GM20431 (cell line): ENCODE data around the gene THBS2.

Source experiments
- in situ Hi-C: fragments of 300-500 bp; cut with MseI, MboI; formaldehyde crosslinking; loops from one replicate; pipeline ENCODE4 v1.15.0; 2020; ENCODE audit warnings: low sequenced_read_pairs; ENCODE audit not compliant: unreplicated experiment

THBS2 gene

DNA sequence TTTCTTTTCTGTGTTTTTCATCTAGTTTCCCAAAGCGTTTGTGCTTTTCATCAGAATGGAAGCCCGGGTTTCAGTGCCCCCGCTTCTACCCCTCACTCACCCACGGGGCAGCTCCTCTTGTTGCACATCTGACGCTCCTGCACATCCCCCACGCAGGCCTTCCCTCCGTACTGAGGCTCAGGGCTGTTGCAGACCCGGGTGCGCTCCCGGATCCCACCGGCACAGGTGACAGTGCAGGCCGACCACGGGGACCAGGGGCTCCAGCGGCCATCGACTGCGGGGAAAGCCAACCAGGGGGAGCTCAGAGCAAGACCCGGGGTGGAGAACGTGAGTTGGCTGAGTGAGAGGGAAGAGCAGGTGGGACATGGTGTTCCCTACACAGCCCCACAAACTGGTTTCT is 19.0 kb downstream of the THBS2 start:
- in situ Hi-C loops, result no loop called here

DNA sequence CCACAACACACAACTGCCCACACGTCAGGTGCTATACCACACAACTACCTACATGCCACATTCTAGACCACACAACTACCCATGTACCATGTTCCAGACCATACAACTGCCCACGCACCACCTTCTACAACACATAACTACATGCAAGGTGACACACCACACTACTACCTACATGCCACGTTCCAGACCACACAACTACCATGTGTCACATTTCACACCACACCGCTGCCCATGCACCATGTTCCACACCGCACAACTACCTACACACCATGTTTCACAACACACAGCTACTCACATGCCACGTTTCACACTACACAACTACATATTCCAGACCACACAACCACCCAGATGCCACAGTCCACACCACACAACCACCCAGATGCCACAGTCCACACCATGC is 19.8 kb downstream of the THBS2 start:
- in situ Hi-C loops, result no loop called here

DNA sequence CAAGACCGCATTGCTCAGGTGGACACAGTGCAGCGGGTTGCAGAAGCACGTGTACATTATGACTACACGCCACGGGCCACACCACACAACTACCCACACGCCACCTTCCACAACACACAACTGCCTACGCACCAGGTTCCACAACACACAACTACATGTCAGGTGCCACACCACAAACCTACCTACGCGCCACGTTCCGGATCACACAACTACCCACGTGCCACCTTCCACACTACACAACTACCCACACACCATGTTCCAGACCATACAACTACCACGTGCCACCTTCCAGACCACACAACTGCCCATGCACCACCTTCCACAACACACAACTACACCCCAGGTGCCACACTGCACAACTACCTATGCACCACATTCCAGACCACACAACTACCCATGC is 20.5 kb downstream of the THBS2 start:
- in situ Hi-C loops, result no loop called here

DNA sequence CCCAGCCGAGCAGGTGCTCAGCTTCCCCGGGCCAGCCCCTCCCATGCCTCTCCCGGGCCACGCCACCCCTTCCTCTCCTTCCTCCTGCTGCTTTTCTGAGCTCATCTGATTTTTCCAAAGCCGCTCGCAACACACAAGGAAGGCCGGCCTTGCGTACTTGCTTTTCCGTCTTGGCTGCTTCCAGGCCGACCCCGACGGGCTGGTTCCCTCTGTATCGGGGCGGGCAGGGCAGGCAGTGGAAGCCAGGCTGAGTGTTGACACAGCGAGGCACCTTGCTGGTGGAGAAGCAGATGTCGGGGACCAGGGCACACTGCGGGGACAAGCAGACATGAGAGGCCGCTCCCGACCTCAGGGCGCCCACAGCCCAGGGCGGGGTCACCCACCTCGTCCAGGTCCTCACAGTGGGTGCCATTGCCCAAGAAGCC is 21.1 kb downstream of the THBS2 start:
- in situ Hi-C loops, result no loop called here

DNA sequence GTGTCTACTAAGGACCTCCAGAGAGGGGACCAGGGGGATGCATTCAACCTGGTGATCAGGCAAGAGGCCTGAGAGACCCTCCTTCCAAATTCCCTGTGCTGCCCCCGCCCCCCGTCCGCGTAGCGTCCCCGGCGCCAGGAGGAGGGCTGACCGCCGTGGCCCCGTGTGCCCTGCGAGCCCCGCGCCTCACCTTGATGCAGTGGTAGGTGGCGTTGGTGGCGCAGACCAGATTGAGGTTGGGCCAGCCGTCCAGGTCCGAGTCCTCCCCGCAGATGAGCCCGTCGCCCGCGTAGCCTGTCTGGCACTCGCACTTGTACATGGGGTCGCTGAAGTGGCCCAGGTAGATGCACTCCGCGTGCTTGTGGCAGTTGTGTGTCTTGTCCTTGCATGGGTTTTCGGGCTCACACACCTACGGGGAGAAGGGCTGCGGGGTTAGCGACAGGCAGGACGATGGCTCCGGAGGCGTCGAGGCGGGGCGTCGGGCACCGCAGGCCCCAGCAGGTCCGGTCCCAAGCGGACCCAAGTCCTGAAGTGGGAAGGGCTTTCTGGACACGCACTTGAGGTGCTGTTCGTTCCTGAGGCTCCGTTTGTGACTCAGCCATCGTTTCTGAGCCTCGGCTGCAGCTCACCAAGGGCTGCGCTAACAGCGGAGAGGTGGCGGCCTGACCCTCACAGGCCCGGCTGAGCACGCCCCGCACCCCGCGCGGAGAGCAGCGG is 21.7 kb downstream of the THBS2 start:
- in situ Hi-C loops, result no loop called here

DNA sequence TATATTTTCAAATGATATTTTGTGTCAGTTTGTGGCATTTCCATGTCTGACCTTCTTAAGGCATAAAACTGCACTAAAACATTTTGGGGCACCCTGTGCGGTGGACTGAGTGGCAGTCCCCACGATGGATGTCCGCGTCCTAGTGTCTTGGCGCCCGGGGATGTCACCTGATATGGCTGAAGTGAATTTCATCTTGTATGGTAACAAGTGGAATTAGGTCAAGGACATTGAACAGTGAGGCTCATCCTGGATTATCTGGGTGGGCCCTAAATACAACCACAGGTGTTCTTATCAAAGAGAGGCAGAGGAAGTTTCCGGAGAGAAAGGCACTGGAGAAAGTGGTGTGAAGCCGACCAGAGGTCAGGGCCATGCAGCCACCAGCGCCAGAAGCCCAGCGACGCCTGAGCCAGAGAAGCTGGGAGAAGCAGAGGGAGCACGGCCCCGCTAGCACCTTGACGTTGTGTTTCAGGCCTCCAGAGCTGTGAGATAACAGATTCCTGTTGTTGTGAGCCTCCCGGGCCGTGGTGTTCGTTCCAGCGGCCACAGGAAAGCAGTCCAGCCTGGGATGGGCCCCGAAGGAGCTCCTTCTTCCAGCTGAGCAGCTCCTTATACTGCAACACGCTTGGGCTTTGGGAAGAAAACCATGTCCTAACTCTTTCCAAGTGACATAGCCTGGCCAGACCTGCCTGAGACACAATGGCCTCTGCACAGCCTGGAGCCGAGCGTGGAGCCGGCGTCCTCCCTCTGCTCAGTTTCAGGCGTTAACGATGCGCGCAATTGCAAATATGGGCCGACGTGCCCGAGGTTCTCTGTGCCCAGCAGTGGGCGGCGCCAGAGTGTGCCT is 22.5 kb downstream of the THBS2 start:
- in situ Hi-C loops, result no loop called here

DNA sequence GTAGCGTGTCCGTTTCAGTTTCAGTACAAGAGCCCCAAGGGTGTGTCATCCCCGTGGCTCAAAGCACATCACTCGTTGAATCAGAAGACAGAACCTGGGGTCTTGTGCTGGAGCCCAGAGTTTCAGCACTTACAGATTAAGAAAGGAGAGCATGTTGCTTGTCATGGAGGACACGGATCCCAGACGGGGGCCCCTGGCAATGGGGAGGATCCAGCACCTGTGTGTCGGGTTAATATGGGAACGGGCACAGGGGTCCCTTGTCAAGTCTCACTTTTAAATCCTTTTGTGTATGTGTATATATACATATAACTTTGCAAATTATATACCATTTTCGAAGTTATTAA is 23.4 kb downstream of the THBS2 start:
- in situ Hi-C loops, result no loop called here

DNA sequence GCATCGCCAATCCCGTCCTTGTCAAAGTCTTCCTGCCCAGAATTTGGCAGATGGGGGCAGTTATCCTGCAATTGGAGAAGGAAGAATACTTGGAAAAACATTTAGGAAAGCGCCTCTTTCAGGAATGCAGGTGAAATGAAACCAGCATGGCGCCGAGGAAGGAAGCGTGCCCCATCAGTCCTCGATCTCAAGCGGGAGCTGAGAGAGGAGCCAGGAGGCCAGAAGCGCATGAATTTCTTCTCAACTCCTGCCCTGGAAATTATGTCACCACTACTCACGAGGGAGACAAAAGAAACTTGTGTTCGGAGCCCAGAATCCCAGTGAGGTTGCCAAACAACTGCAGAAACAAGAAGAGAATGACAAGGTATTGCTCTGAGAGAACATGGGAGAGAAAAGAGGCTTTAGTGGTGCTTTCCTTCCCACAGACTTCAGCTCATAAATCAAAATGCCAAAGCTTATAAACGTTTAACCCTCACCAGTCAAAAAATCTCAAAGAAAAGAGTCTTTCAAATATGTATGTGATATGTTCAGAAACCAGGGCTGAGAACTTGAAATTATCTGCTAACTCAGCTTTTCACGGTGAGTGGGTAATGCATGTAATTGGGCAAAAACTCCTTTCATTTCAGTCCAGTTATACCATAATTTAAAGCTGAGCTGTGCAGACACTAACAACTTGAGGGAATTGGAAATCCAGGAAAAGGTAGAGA is 23.9 kb downstream of the THBS2 start:
- in situ Hi-C loops, result no loop called here

DNA sequence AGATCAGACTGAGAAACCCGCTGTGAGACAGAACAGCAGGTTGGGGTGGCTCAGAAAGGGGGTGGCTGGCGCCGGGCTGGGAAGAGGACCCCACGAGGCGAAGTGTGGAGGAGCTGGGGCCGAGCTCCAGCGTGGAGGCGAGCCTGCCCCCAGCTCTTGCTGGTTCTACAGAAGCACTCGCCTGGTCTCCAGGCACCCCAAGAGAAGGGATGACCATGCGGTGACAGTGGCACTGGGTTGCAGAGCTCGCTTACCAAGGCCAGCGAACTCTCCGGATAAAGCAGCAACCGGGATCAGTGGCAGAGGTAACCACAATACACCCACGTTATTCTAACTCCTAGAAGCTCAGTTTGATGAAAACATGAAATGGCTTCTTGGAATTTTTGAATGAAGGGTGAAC is 26.5 kb downstream of the THBS2 start:
- in situ Hi-C loops, result no loop called here

DNA sequence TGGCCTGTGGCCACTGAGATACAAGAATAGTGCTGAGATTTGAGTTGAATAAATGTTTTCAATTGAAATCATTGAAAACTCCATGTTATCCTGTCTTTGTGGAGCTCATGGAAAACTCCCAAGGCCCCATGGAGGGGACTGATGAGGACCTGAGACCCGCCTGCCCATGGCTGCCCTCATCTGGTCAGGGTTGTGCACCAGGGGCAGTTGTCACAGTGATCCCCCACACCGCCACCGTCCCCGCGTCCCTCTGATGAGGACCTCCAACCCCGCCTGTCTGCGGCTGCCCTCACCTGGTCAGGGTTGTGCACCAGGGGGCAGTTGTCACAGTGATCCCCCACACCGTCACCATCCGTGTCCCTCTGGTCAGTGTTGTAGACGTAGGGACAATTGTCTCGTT is 27.8 kb downstream of the THBS2 start:
- in situ Hi-C loops, result no loop called here

DNA sequence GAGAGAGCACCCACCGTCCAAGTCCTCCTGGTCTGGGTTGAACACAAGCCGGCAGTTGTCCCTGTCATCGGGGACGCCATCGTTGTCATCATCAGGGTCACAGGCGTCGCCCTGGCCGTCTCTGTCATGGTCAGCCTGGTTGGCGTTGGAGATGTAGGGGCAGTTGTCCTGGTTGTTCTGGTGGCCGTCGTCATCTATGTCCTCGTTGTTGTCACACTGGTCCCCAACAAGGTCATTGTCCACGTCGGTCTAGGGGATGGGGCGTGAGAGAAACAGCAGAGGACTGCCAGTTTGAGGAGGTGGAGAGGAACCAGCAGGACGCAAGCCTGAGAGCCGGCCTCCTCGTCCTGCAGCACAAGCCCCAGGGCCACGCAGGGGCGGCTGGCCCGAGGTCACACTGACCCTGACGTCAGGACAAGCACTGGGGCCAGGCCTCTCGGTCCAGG is 28.5 kb downstream of the THBS2 start:
- in situ Hi-C loops, result no loop called here

DNA sequence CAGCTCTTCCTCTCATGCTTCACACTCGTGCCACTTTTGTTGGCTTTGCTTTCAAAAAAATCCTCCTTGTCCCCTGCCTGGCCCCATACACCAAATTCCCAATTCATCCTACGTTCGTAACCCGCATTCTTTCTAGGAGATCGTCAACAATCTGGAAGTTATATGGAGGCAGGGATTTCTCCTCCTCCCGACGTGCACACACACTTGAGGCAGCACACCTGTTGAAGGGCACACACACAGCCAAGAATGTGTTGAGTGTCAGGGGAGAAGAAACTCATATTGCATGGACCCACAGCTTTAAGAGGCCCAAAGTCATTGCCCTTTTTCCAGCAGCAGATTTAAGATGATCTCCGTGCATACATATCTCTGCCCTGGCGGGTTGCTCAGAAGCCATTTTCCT is 28.9 kb downstream of the THBS2 start:
- in situ Hi-C loops, result no loop called here

DNA sequence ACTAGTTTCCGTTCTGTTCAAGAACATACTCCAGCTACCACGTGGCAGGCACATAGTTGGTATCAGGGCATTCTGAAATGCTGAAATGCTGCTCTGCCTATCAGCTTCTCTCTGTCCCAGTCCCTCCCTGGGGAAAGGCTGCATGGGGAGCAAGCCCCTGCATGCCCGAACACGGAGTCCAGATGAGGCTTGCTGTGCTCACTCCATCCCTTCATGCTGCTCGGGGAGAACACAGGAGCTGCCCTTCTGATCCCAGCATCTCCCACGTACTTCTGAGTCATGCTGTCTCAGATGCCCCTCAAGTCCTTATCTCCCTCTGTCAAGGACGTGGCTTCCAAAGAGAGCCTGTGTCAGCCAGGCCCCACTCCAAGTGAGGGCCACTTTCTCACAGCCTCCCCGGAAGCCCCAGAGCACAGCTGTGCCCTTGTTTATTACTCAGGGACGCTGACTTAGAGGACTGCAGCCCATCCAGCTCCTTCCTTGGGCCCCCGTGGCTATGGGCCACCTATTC is 29.4 kb downstream of the THBS2 start:
- in situ Hi-C loops, result no loop called here

DNA sequence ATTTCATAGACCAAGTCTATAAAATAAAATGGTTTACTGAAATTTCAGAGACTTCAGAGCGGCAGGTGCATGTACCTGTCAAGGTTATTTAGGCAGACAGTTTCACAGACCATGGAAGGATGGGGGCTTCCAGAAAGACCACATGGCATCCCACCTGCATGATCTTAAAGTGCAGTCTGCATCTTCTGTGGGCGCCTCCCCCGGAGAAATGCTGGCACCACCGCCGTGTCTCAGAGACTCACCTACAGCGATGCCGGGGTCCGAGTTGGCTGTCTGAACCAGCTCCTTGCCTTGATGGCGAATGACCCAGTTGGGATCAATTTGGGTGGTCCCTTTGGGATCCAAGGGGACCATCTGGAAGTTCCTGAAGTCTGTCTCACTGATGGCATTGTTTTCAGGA is 30.6 kb downstream of the THBS2 start:
- in situ Hi-C loops, result no loop called here

DNA sequence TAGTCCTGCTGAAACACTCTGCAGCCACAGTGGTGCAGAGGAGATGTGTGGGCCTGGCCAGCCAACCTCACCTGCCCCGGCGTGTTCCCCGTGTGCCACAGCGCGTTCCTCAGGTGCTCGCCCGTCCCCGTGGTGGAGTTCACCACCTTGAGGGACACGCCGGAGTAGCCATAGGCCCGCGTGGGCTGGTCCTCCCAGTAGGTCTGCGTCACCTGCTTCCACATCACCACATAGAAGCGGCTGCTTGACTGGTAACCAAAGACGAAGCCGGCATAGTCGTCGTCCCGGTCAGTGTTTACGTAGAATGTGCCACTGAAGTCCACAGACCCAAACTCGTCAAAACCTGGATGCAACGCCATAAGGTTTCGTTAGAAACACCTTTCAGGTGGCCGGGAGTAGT is 31.5 kb downstream of the THBS2 start:
- in situ Hi-C loops, result no loop called here

DNA sequence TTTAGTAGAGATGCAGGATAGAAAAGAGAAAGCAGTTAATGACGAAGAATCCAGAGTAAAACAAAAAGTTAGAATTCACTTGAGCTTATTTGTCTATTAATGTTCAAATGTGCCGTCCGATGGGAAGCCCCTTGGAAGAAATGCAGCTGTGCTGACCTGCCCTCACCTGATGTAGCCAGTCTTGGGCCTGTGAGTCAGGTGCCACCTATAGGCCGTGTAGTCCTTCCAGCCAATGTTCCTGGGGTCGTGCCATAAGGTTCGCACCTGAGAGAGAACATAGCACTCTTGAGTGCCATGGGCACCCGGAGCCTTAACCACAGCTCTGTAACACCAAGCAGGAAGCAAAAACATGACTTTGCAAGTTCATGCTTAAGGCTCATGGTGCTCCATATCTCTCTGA is 32.4 kb downstream of the THBS2 start:
- in situ Hi-C loops, result no loop called here

DNA sequence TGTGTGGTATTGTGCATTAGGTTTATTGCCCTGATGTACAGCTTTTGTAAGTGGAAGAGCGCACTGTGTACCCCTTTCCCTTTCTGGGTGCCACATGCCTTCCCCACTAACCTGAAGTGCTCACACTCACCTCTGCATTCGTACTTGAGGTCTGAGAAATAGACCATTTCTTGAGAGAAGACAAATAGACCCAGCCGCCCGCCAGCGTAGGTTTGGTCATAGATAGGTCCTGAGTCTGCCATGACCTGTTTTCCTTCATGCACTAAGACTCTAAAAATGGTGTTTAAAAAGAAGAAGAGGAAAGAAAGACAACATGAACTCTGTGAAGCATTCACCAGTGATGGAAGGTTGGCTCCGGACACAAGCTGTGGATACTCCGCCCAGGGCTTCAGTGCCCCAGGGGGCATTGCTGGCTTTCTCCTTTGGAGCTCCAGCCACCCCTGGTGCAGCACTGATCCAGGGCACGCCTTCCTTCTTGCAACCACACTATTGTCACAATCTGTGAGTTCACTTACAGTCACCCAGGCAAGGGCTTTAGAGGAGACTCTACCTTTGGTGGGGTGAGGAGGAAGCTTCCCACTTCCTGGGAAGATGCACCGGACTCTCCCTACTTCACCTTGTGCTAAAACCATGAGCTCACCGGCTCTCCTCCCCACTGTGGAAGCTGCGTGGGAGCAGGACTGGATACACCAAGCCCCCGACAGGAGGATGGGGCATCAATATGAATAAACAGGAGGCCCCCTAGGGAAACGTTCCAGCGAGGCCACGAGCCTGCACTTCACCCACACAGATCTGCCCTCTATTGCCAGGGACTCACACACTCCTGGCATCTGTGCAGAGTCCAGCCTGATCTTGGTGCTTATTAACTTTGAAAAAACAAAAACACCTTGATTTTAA is 33.3 kb downstream of the THBS2 start:
- in situ Hi-C loops, result no loop called here

DNA sequence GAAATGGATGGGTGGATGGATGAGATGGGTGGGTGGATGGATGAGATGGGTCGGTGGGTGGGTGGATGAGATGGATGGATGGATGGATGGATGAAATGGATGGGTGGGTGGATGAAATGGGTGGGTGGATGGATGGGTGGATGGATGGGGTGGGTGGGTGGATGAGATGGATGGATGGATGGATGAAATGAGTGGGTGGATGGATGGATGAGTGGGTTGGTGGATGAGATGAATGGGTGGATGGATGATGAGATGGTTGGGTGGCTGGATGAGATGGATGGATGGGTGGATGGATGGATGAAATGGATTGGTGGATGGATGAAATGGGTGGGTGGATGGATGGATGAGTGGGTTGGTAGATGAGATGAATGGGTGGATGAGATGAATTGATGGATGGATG is 35.7 kb downstream of the THBS2 start:
- in situ Hi-C loops, result no loop called here

DNA sequence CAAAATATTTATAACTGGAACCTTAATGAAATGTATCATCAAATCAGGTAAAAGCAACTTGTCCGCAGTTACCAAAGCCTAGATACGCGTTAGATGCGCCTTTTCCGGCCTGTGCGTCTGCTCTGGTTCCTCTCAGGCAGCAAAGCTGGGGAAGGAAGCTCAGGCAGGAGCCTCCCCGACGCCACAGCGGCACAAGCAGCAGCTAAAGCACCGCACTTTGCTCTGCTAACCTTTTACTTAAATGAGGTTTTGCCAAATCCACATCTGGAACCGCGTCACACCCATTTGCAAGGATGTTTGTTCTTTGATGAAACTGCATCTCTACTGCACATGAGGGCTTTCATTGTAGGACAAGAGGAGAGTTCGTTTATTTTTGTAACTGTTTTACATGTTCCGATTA is 36.8 kb downstream of the THBS2 start:
- in situ Hi-C loops, result no loop called here

DNA sequence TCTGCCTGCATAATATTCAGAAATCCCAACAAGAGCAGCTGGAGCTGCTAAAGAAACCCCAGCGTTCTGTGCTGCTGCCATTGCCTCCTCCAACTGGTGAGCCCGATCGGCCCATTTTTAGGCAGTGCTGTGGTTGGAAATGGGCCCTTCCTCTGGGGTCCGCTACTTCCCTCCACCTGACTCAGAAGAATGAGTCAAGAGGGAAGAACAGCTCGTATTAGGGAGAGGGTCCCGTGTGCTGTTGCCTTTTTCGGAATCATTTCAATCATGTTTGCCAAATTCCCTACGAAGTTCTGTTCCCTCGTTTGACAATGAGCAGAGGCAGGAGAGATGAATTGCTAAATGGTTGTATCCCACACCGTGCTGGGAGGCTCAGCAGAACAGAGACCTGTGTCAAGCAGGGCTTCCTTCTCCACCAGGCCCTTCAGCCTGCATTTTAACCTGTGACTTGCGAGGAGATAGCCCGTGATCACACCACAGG is 38.4 kb downstream of the THBS2 start:
- in situ Hi-C loops, result no loop called here
